GM19468 (cell line): ENCODE results near the gene PSMD9.
"Not testable (repeated sequence)": the region's sequence is repeated elsewhere in the genome, so short reads cannot be mapped to it uniquely, and the experiment has no call there.

ENCODE experiments used
- ATAC-seq: cut with Tn5 transposase; IDR thresholded peaks from one replicate; pipeline ENCODE4 v1.9.1; 2021; ENCODE audit warnings: mild to moderate bottlenecking, moderate library complexity, moderate number of reproducible peaks; ENCODE audit not compliant: unreplicated experiment; ENCODE audit errors: extremely low read depth

The PSMD9 gene

DNA sequence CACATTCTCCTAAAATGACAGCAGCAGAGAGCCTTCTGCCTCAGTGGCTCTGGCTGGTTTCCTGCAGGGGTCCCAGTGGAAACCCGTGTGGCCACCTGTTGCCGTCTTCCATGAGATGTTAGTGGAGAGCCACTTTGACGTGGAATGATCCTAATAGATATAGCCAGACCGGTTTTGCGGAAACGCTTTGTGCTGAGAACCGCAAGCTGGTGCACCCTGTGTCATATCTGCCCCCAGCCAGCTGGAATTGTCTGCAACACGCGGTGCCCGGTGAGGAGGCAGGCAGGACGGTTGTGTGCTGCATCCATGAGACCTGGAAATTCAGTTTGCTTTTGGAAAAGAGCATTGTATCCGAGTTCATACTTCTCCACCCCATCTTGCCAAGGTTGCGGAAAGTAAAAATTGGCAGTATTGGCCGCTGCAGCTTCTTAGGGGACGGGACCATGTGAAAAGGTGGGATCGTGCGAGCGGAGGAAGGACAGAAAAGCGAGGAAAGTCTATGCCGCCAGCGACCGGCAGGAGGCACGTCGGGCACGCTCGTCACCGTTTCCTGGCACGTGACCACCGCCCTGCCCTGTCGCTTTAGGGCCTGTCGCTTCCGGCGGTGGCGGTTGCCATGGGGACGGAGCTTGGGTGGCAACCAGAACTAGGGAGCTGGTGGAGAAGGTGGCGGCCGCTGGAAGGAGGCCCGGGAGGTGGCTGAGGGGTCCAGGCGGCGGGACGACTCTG lies 29.5 kb downstream of the PSMD9 start, which contains the start of gene CFAP251:
Gene CFAP251 (plus strand): TSS at position 643 of the 729 bp plus-strand sequence. CDS start 2,714 bp downstream, outside the sequence.
- ATAC-seq: peak; percentile 87

DNA sequence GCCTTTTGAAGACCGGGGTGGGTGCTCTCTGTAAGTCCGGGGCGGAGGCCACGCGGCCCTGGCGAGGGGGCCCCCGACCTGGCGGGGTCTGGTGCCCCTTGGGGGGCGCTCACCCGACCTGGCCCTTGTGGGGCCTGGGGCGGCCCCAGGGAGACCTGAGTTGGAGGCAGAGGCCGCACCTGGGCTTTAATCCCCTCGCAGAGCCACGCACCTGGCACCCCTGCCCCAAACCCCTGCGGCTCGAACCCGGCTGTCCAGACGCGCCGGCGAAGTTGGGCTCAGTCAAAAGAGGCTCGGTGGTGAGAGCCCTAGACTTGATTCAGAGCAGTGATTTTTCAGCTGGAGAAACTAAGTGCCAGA lies 30.1 kb downstream of the PSMD9 start:
- no peak for ATAC-seq

DNA sequence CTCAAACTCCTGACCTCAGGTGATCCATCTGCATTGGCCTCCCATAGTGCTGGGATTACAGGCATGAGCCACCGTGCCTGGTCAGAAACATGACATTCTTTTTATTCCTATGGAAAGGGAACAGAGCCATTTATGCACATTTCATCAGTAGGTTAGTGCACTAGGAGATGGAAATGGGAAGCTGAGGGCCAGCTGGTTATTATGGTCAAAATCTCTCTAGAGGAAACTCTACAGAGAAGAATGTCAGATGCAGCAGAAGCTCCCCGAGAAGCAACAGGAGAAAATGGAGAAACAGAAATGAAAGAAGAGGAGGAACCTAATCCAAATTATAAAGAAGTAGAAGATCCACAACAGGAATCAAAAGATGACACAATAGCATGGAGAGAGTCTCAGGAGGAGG lies 32.5 kb downstream of the PSMD9 start:
- ATAC-seq: no peak

DNA sequence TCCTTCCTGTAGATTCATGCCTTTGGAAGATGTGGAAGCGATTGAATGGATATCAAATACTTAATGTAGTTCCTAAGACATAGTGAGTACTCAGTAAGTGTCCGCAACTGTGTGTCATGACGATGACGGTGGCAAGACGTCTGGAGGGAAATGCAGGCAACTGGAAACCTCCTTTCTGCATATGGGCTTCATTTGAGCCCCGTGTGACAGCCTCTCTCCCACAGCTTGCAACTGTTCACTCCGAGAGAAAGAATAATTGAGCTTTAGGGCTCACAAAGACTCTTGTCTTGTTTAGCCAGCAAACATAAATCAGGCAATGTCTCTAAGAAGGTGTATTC lies 36.7 kb downstream of the PSMD9 start:
- ATAC-seq: no peak

- no peak for ATAC-seq
These were observed 38.5 kb downstream of the PSMD9 start for GRCh38 chr12:121926874-121927706.

DNA sequence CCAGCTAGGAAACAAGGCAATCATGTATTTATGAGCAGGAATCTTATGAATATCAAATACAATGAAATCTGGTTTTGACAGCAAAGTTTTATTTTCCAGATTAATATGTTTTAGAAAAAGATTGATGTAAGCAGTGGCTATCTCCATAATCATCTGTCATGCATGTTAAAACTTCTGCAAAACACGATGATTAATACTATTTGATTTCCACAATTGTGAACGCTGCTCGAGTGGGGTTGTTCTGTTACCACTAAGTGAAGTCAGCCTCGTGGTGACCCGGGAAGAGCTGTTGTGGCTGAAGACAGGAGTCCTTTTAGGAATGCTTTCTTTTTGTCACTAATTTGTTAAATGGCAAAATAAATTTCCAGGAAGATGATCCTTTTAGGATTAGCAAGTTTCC lies 39.2 kb downstream of the PSMD9 start:
- ATAC-seq: no peak

- not testable (repeated sequence) for ATAC-seq
These were observed 41.0 kb downstream of the PSMD9 start for GRCh38 chr12:121929545-121929944.

DNA sequence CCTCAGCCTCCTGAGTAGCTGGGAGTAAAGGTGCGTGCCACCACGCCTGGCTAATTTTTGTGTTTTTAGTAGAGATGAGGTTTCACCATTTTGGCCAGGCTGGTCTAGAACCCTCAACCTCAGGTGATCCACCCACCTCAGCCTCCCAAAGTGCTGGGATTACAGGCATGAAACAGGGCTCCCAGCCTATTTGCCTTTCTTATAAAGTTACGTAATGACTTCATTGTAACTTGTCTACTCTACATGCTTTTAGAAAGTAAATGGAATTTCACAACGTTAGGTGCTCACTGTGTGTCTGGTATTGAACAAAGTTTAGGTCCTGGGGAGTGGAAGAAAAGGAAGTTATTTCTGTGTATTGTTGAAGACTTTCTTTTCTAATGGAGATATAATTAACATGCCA lies 42.3 kb downstream of the PSMD9 start:
- ATAC-seq: no peak

- no peak for ATAC-seq
These were observed 43.6 kb downstream of the PSMD9 start for GRCh38 chr12:121932176-121932536.

GRCh38 chr12:121932914-121933521 lies 44.4 kb downstream of the PSMD9 start:
- ATAC-seq: no peak

DNA sequence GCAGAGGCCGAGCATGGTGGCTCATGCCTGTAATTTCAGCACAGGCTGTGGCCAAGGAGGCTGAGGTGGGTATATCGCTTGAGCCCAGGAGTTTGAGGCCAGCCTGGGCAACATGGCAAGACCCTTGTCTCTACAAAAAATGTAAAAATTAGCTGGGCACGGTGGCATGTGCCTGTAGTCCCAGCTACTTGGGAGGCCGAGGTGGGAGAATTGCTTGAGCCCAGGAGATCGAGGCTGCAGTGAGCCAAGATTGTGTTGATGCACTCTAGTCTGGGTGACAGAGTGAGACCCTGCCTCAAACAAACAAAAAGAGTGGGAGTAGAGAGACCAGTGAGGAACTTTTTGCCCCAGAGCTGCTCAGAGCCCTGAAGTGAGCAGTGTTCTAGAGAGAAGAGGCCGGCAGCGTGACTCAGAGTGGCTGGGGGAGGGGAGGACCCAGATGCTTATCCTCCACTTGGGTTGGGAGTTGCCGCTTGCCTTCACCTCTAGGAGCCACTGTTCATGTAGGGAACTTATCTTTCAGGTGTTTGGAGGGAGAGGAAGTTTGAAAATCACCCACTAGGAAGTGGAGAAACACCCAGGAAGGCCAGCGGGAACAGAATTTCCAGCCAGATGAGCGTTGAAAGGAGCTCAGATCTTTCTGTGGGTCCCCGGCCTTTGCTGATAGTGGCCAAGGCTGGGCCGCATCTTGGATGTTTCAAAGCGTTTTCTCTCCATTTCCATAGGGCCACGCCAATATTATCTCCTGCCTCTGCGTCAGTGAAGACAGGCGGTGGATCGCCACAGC lies 45.1 kb downstream of the PSMD9 start:
- no peak for ATAC-seq

- no peak for ATAC-seq
These were observed 45.7 kb downstream of the PSMD9 start for GRCh38 chr12:121934309-121934664.

DNA sequence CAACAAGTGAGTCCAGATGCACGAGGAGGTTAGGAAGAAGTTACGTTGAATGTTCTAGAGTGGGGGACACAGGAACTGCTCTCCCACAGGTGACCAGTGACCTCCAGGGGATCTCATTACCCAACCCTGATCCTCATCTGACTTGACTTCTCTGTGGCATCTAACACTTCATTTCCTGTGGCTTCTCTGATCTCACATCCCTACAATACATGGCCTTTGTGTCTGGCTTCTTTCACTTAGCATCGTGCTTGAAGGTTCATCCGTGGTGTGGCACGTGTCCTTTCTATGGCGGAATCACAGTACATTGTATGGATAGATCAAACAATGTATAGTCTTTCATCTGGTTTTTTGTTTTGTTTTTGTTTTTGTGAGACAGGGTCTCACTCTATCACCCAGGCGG lies 49.1 kb downstream of the PSMD9 start:
- no peak for ATAC-seq

DNA sequence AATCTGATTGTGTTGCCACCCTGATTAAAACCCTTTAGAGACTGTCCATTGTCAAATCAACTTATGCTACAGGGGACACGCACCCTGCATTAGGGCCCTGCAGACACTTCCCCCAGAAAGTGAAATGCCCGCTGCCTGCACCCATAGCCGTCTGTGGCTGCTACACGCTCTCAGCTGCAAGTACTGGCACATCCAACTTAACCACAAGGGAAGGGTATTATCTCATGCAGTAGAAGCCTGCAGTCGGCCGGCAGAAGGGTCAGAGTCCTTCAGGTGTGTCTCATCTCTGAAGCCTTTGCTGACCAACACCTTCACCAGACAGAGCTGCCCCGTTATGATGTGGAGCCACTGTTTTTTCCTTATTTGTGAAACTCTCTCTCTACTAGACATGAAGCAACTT lies 50.6 kb downstream of the PSMD9 start:
- ATAC-seq: no peak

GRCh38 chr12:121939992-121940766 lies 51.6 kb downstream of the PSMD9 start:
- ATAC-seq: no peak

- no peak for ATAC-seq
These were observed 53.6 kb downstream of the PSMD9 start for GRCh38 chr12:121942145-121942718.

- ATAC-seq: no peak
These were observed 55.3 kb downstream of the PSMD9 start for GRCh38 chr12:121943926-121944325.

DNA sequence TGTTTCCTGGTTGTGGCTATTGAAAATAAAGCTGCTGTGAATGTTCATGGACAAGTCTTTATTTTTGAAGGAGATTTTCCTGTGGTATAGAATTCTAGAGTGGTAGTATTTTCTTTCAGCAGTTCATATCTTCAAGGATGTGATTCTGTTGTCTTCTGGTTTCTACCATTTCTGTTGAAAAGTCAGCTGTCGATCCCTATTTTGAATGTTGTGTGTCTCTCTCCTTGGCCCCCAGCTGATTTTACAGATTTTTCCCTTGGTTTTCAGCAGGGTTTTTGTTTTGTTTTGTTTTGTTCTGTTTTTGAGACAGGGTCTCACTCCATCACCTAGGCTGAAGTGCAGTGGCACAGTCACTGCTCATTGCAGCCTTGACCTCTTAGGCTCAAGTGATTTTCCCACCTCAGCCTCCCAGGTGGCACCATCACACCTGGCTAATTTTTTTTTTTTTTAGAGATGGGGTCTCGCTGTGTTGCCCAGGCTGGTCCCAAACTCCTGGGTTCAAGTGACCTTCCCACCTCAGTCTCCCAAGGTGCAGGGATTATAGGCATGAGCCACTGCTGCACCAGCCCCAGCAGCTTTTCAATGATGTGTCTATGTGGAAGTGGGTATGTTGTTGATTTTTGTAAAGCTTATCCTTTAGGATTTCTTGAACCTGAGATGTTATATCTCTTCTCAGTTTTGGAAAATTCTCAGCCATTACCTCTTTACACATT lies 57.9 kb downstream of the PSMD9 start:
- ATAC-seq: no peak

DNA sequence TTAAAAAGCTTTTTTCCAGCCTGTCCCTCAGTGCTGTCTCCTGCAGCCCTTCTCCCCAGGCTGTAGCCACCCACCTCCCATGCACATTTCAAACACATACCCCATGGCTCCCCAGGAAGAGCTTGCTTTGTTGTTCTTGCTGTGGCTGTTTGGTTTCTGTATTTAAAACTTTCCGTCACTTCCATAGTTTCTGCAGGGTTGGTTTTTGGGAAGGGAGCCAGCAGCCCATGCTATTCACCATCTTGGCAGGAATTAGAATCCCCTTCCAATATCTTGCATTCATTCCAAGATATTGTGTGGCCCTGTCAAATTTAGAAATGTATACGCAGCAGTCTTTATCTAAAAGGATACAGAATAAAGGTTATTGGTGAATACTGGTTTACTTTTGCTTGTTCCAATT lies 59.4 kb downstream of the PSMD9 start:
- ATAC-seq: no peak
